ENCODE measurements around the gene COPA.

COPA gene

GRCh38 chr1:160307118-160307791 is 35.8 kb downstream of the COPA start:
- Histone ChIP-seq H4K91ac (ENCODE audit: low read depth, low read length, poor library complexity) (no peak overlapping the region), H3K9me3 (replicated peaks in 1 of 2; ENCODE audit: control insufficient read depth in 2 of 2, insufficient read depth in 1 of 2, low read depth in 1 of 2, low read length in 2 of 2) (peaks cover 0 to 2% of the 10 kb centered on the region in 2 donors), H3K18ac (ENCODE audit: low read length) (no peak overlapping the region), H3K4me3 (ENCODE audit: low read length in 2 of 2) (no peak overlapping the region), H2AFZ (ENCODE audit: low read length) (no peak overlapping the region), H3K27me3 (ENCODE audit: control insufficient read depth in 3 of 3, insufficient read depth in 3 of 3, low read depth in 1 of 3, low read length in 3 of 3) (no peaks in the 10 kb centered on the region), H2BK5ac (ENCODE audit: low read length) (no peak overlapping the region), H3K4ac (ENCODE audit: low read length) (no peak overlapping the region), H3K14ac (ENCODE audit: low read length) (no peak overlapping the region), H3K4me1 (ENCODE audit: control insufficient read depth in 2 of 2, insufficient read depth in 1 of 2, low read depth in 1 of 2, low read length in 2 of 2) (no peaks in the 10 kb centered on the region), H2BK120ac (ENCODE audit: low read depth, low read length) (no peak overlapping the region), H2BK12ac (ENCODE audit: low read length) (no peak overlapping the region), H3K23ac (ENCODE audit: low read depth, low read length, poor library complexity) (no peak overlapping the region), H3K36me3 (replicated peaks in 1 of 2; ENCODE audit: control insufficient read depth in 2 of 2, insufficient read depth in 2 of 2, low read length in 2 of 2) (peaks cover 28 to 95% of the 10 kb centered on the region in 2 donors), H3K9ac (ENCODE audit: low read depth, low read length, poor library complexity) (no peak overlapping the region), H3K79me1 (ENCODE audit: low read depth, low read length) (no peaks in the 10 kb centered on the region), H2BK15ac (ENCODE audit: low read length) (no peak overlapping the region), H3K4me2 (ENCODE audit: insufficient read depth, low read length, poor library complexity, severe bottlenecking) (no peak overlapping the region), H2AK5ac (ENCODE audit: low read depth, low read length) (no peak overlapping the region), H4K8ac (ENCODE audit: low read depth, low read length) (no peak overlapping the region), H3K27ac (replicated peaks; ENCODE audit: low read length) (no peak overlapping the region)
- WGBS, 2 donors (ENCODE audit: extremely low coverage in 2 of 2, insufficient read length in 2 of 2, insufficient replicate concordance in 1 of 2), result no CpG with 5 or more reads among the region's 13 CpGs
- DNase-seq (ENCODE audit: low spot score), result no peak

DNA sequence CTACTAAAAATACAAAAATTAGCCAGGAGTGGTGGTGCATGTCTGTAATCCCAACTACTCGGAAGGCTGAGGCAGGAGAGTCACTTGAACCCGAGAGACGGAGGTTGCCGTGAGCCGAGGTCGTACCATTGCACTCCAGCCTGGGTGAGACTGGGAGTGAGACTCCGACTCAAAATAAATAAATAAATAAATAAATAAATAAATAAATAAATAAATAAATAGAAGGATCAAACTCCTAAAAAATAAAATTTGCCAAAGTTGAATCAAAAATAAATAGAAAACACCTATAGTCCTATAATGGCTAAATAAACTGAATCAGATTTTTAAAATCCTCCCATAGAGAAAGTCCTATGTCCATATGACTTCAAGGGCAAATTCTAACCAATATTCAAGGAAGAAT is 42.9 kb downstream of the COPA start:
- Histone ChIP-seq H3K27me3 (ENCODE audit: control insufficient read depth in 3 of 3, insufficient read depth in 3 of 3, low read depth in 1 of 3, low read length in 3 of 3) (no peaks in the 10 kb centered on the region), H3K9me3 (replicated peaks in 1 of 2; ENCODE audit: control insufficient read depth in 2 of 2, insufficient read depth in 1 of 2, low read depth in 1 of 2, low read length in 2 of 2) (no peaks in the 10 kb centered on the region), H3K36me3 (replicated peaks in 1 of 2; ENCODE audit: control insufficient read depth in 2 of 2, insufficient read depth in 2 of 2, low read length in 2 of 2) (peaks cover 25 to 96% of the 10 kb centered on the region in 2 donors), H4K91ac (ENCODE audit: low read depth, low read length, poor library complexity) (no peak overlapping the region), H3K9ac (ENCODE audit: low read depth, low read length, poor library complexity) (no peak overlapping the region), H3K4me2 (ENCODE audit: insufficient read depth, low read length, poor library complexity, severe bottlenecking) (no peak overlapping the region), H3K4ac (ENCODE audit: low read length) (no peak overlapping the region), H4K8ac (ENCODE audit: low read depth, low read length) (no peak overlapping the region), H3K27ac (replicated peaks; ENCODE audit: low read length) (no peak overlapping the region), H3K23ac (ENCODE audit: low read depth, low read length, poor library complexity) (no peak overlapping the region), H3K79me1 (ENCODE audit: low read depth, low read length) (no peaks in the 10 kb centered on the region), H2AK5ac (ENCODE audit: low read depth, low read length) (no peak overlapping the region), H2BK12ac (ENCODE audit: low read length) (no peak overlapping the region), H3K4me1 (ENCODE audit: control insufficient read depth in 2 of 2, insufficient read depth in 1 of 2, low read depth in 1 of 2, low read length in 2 of 2) (no peaks in the 10 kb centered on the region), H2BK15ac (ENCODE audit: low read length) (no peak overlapping the region), H3K14ac (ENCODE audit: low read length) (no peak overlapping the region), H2BK5ac (ENCODE audit: low read length) (no peak overlapping the region), H2BK120ac (ENCODE audit: low read depth, low read length) (no peak overlapping the region), H3K18ac (ENCODE audit: low read length) (no peak overlapping the region), H2AFZ (ENCODE audit: low read length) (no peak overlapping the region), H3K4me3 (ENCODE audit: low read length in 2 of 2) (no peak overlapping the region)
- WGBS, 2 donors (ENCODE audit: extremely low coverage in 2 of 2, insufficient read length in 2 of 2, insufficient replicate concordance in 1 of 2), result no CpG with 5 or more reads among the region's 7 CpGs
- no peak for DNase-seq (ENCODE audit: low spot score)

- H2AK5ac ChIP-seq (ENCODE audit: low read depth, low read length), result no peak overlapping the region
- H3K36me3 ChIP-seq (replicated peaks in 1 of 2; ENCODE audit: control insufficient read depth in 2 of 2, insufficient read depth in 2 of 2, low read length in 2 of 2), result peaks cover 53 to 99% of the 10 kb centered on the region in 2 donors
- no peaks in the 10 kb centered on the region for H3K4me1 ChIP-seq (ENCODE audit: control insufficient read depth in 2 of 2, insufficient read depth in 1 of 2, low read depth in 1 of 2, low read length in 2 of 2)
- no peak for DNase-seq (ENCODE audit: low spot score)
- no peak overlapping the region for H3K9ac ChIP-seq (ENCODE audit: low read depth, low read length, poor library complexity)
- H2BK120ac ChIP-seq (ENCODE audit: low read depth, low read length), result no peak overlapping the region
- H2BK5ac ChIP-seq (ENCODE audit: low read length), result no peak overlapping the region
- no peak overlapping the region for H3K4me3 ChIP-seq (ENCODE audit: low read length in 2 of 2)
- H4K8ac ChIP-seq (ENCODE audit: low read depth, low read length), result no peak overlapping the region
- H3K79me1 ChIP-seq (ENCODE audit: low read depth, low read length), result no peaks in the 10 kb centered on the region
- H3K14ac ChIP-seq (ENCODE audit: low read length), result no peak overlapping the region
- no peak overlapping the region for H3K23ac ChIP-seq (ENCODE audit: low read depth, low read length, poor library complexity)
- H4K91ac ChIP-seq (ENCODE audit: low read depth, low read length, poor library complexity), result no peak overlapping the region
- H3K9me3 ChIP-seq (replicated peaks in 1 of 2; ENCODE audit: control insufficient read depth in 2 of 2, insufficient read depth in 1 of 2, low read depth in 1 of 2, low read length in 2 of 2), result no peaks in the 10 kb centered on the region
- H3K18ac ChIP-seq (ENCODE audit: low read length), result no peak overlapping the region
- no peak overlapping the region for H2AFZ ChIP-seq (ENCODE audit: low read length)
- WGBS, 2 donors (ENCODE audit: extremely low coverage in 2 of 2, insufficient read length in 2 of 2, insufficient replicate concordance in 1 of 2), result no CpG with 5 or more reads among the region's 1 CpG
- H3K27me3 ChIP-seq (ENCODE audit: control insufficient read depth in 3 of 3, insufficient read depth in 3 of 3, low read depth in 1 of 3, low read length in 3 of 3), result no peaks in the 10 kb centered on the region
- H2BK15ac ChIP-seq (ENCODE audit: low read length), result no peak overlapping the region
- no peak overlapping the region for H2BK12ac ChIP-seq (ENCODE audit: low read length)
- no peak overlapping the region for H3K27ac ChIP-seq (replicated peaks; ENCODE audit: low read length)
- H3K4me2 ChIP-seq (ENCODE audit: insufficient read depth, low read length, poor library complexity, severe bottlenecking), result no peak overlapping the region
- no peak overlapping the region for H3K4ac ChIP-seq (ENCODE audit: low read length)
These were observed 47.0 kb downstream of the COPA start for GRCh38 chr1:160296036-160296435.

- Histone ChIP-seq H3K4me1 (ENCODE audit: control insufficient read depth in 2 of 2, insufficient read depth in 1 of 2, low read depth in 1 of 2, low read length in 2 of 2) (no peaks in the 10 kb centered on the region), H3K23ac (ENCODE audit: low read depth, low read length, poor library complexity) (no peak overlapping the region), H3K27ac (replicated peaks; ENCODE audit: low read length) (no peak overlapping the region), H3K79me1 (ENCODE audit: low read depth, low read length) (no peaks in the 10 kb centered on the region), H3K18ac (ENCODE audit: low read length) (no peak overlapping the region), H2BK15ac (ENCODE audit: low read length) (no peak overlapping the region), H3K36me3 (replicated peaks in 1 of 2; ENCODE audit: control insufficient read depth in 2 of 2, insufficient read depth in 2 of 2, low read length in 2 of 2) (peaks cover 61 to 100% of the 10 kb centered on the region in 2 donors), H3K9ac (ENCODE audit: low read depth, low read length, poor library complexity) (no peak overlapping the region), H2BK120ac (ENCODE audit: low read depth, low read length) (no peak overlapping the region), H2AFZ (ENCODE audit: low read length) (no peak overlapping the region), H2BK5ac (ENCODE audit: low read length) (no peak overlapping the region), H4K91ac (ENCODE audit: low read depth, low read length, poor library complexity) (no peak overlapping the region), H3K4me3 (ENCODE audit: low read length in 2 of 2) (no peak overlapping the region), H2BK12ac (ENCODE audit: low read length) (no peak overlapping the region), H3K14ac (ENCODE audit: low read length) (no peak overlapping the region), H3K9me3 (replicated peaks in 1 of 2; ENCODE audit: control insufficient read depth in 2 of 2, insufficient read depth in 1 of 2, low read depth in 1 of 2, low read length in 2 of 2) (no peaks in the 10 kb centered on the region), H4K8ac (ENCODE audit: low read depth, low read length) (no peak overlapping the region), H3K4me2 (ENCODE audit: insufficient read depth, low read length, poor library complexity, severe bottlenecking) (no peak overlapping the region), H2AK5ac (ENCODE audit: low read depth, low read length) (no peak overlapping the region), H3K27me3 (ENCODE audit: control insufficient read depth in 3 of 3, insufficient read depth in 3 of 3, low read depth in 1 of 3, low read length in 3 of 3) (no peaks in the 10 kb centered on the region), H3K4ac (ENCODE audit: low read length) (no peak overlapping the region)
- no peak for DNase-seq (ENCODE audit: low spot score)
- no CpG with 5 or more reads among the region's 8 CpGs for WGBS, 2 donors (ENCODE audit: extremely low coverage in 2 of 2, insufficient read length in 2 of 2, insufficient replicate concordance in 1 of 2)
These were observed 49.8 kb downstream of the COPA start for GRCh38 chr1:160293020-160293968.

Data from neuronal stem cell (in vitro differentiated cells).